HEK293 (cell line): Measurements from ENCODE around the gene ACTA1.

Experiments used
- CTCF ChIA-PET: fragments of 350-600 bp; formaldehyde crosslinking; extraction: SDS; loops from one replicate; lab custom pipeline; 2021; ENCODE audit warnings: antibody characterized with exemption; lab: Yijun Ruan, JAX
- POLR2A ChIA-PET: fragments of 300-600 bp; formaldehyde crosslinking; extraction: SDS; loops from one replicate; lab custom pipeline; 2020; ENCODE audit warnings: antibody characterized with exemption, inconsistent platforms; lab: Yijun Ruan, JAX
- H3K27ac ChIP-seq: fragments of 200-500 bp; sonication (Bioruptor generic); 2 replicates; pipeline ENCODE4 v1.5.1; 2014; ENCODE audit warnings: low read depth, low read length, control low read depth, inconsistent platforms; ENCODE audit errors: extremely low read depth
- H3K36me3 ChIP-seq, 2 experiments: fragments of 200-500 bp in 1 of 2; sonication (Bioruptor generic) in 1 of 2; 1 replicate in 1 of 2; 2 replicates in 1 of 2; pipeline ENCODE4 v1.5.1; 2014 to 2017; ENCODE audit warnings: inconsistent platforms in 2 of 2, low read length in 2 of 2; ENCODE audit not compliant: control insufficient read depth in 2 of 2, insufficient read depth in 1 of 2
- H3K4me1 ChIP-seq: fragments of 200-500 bp; sonication (Bioruptor generic); 2 replicates; pipeline ENCODE4 v1.5.1; 2014; ENCODE audit warnings: mild to moderate bottlenecking, low read length, inconsistent platforms; ENCODE audit not compliant: control insufficient read depth, insufficient read depth
- H3K4me3 ChIP-seq: 2 replicates; pipeline ENCODE4 v1.5.1; 2011; ENCODE audit warnings: low read depth, mild to moderate bottlenecking, control low read depth, low read length, moderate library complexity
- H3K9me3 ChIP-seq: fragments of 200-500 bp; sonication (Bioruptor generic); 2 replicates; pipeline ENCODE4 v1.5.1; 2014; ENCODE audit warnings: low read depth, low read length, inconsistent platforms; ENCODE audit not compliant: control insufficient read depth, insufficient read depth
- CTCF ChIP-seq: fragments of 450-650 bp; formaldehyde crosslinking; IDR thresholded peaks from 2 replicates; pipeline ENCODE4 v1.5.1; 2016; ENCODE audit warnings: missing biosample characterization, missing genetic modification characterization
- IKZF3 ChIP-seq: fragments of 450-650 bp; IDR thresholded peaks from 2 replicates; pipeline ENCODE4 v1.5.0; 2018; ENCODE audit warnings: missing biosample characterization, mild to moderate bottlenecking, missing genetic modification characterization, moderate library complexity
- KLF10 ChIP-seq: fragments of 450-650 bp; IDR thresholded peaks from 2 replicates; pipeline ENCODE4 v1.5.1; 2018; ENCODE audit warnings: missing biosample characterization, mild to moderate bottlenecking, missing genetic modification characterization
- OVOL3 ChIP-seq: fragments of 450-650 bp; formaldehyde crosslinking; IDR thresholded peaks from 2 replicates; pipeline ENCODE4 v1.5.1; 2016; ENCODE audit warnings: missing biosample characterization, missing genetic modification characterization
- PBX3 ChIP-seq: sonication (generic); formaldehyde crosslinking; IDR thresholded peaks from 2 replicates; pipeline ENCODE4 v1.8.1; 2022; ENCODE audit warnings: mild to moderate bottlenecking, moderate library complexity, missing genetic modification reagents
- REST ChIP-seq: fragments of 450-650 bp; formaldehyde crosslinking; IDR thresholded peaks from 2 replicates; pipeline ENCODE4 v1.5.1; 2016; ENCODE audit warnings: missing biosample characterization, missing genetic modification characterization
- TCF7L2 ChIP-seq: IDR thresholded peaks from 2 replicates; pipeline ENCODE4 v1.6.1; 2011; ENCODE audit warnings: low read depth, mild to moderate bottlenecking, inconsistent platforms, low read length, moderate library complexity, borderline replicate concordance
- WT1 ChIP-seq: fragments of 450-650 bp; formaldehyde crosslinking; IDR thresholded peaks from 2 replicates; pipeline ENCODE4 v1.5.1; 2016; ENCODE audit warnings: missing biosample characterization, missing genetic modification characterization
- ZBTB48 ChIP-seq: fragments of 450-650 bp; formaldehyde crosslinking; IDR thresholded peaks from 2 replicates; pipeline ENCODE4 v1.5.1; 2016; ENCODE audit warnings: missing biosample characterization, missing genetic modification characterization
- ZNF10 ChIP-seq: fragments of 450-650 bp; formaldehyde crosslinking; IDR thresholded peaks from 2 replicates; pipeline ENCODE4 v1.5.1; 2017; ENCODE audit warnings: missing biosample characterization, missing genetic modification characterization
- ZNF350 ChIP-seq: fragments of 450-650 bp; formaldehyde crosslinking; IDR thresholded peaks from 2 replicates; pipeline ENCODE4 v1.5.0; 2017; ENCODE audit warnings: missing biosample characterization, mild to moderate bottlenecking, missing genetic modification characterization
- ZNF391 ChIP-seq: fragments of 450-650 bp; formaldehyde crosslinking; IDR thresholded peaks from 2 replicates; pipeline ENCODE4 v1.5.1; 2016; ENCODE audit warnings: low read depth, missing biosample characterization, missing genetic modification characterization, borderline replicate concordance
- ZNF560 ChIP-seq: fragments of 450-650 bp; formaldehyde crosslinking; IDR thresholded peaks from 2 replicates; pipeline ENCODE4 v1.5.1; 2017; ENCODE audit warnings: missing biosample characterization, missing genetic modification characterization, borderline replicate concordance
- ZNF580 ChIP-seq: fragments of 450-650 bp; formaldehyde crosslinking; IDR thresholded peaks from 2 replicates; pipeline ENCODE4 v1.5.1; 2016; ENCODE audit warnings: missing biosample characterization, missing genetic modification characterization
- ZNF626 ChIP-seq: fragments of 450-650 bp; sonication (Bioruptor Pico); formaldehyde crosslinking; IDR thresholded peaks from 2 replicates; pipeline ENCODE4 v1.5.1; 2018; ENCODE audit warnings: missing biosample characterization, missing genetic modification characterization, inconsistent platforms
- ZNF701 ChIP-seq: fragments of 450-650 bp; formaldehyde crosslinking; IDR thresholded peaks from 2 replicates; pipeline ENCODE4 v1.5.1; 2016; ENCODE audit warnings: missing biosample characterization, missing genetic modification characterization
- ZNF707 ChIP-seq: fragments of 450-650 bp; formaldehyde crosslinking; IDR thresholded peaks from 2 replicates; pipeline ENCODE4 v1.5.1; 2016; ENCODE audit warnings: missing biosample characterization, missing genetic modification characterization
- ZNF792 ChIP-seq: fragments of 450-650 bp; formaldehyde crosslinking; IDR thresholded peaks from 2 replicates; pipeline ENCODE4 v1.5.1; 2016; ENCODE audit warnings: missing biosample characterization, missing genetic modification characterization
- ZNF830 ChIP-seq: fragments of 450-650 bp; IDR thresholded peaks from 2 replicates; pipeline ENCODE4 v1.5.0; 2018; ENCODE audit warnings: missing biosample characterization, missing genetic modification characterization, low read depth, mild to moderate bottlenecking, moderate library complexity
- TF ChIP-seq, protein P1 (sequence below): fragments of 450-650 bp; IDR thresholded peaks from 2 replicates; pipeline ENCODE4 v1.5.1; 2018; ENCODE audit warnings: missing biosample characterization, mild to moderate bottlenecking, missing genetic modification characterization
- TF ChIP-seq, protein P2 (sequence below): fragments of 450-650 bp; formaldehyde crosslinking; IDR thresholded peaks from 2 replicates; pipeline ENCODE4 v1.5.1; 2016; ENCODE audit warnings: missing biosample characterization, missing genetic modification characterization
- TF ChIP-seq, protein P3 (sequence below): fragments of 450-650 bp; formaldehyde crosslinking; IDR thresholded peaks from 2 replicates; pipeline ENCODE4 v1.5.1; 2016; ENCODE audit warnings: missing biosample characterization, missing genetic modification characterization
- TF ChIP-seq, protein P4 (sequence below): fragments of 450-650 bp; formaldehyde crosslinking; IDR thresholded peaks from 2 replicates; pipeline ENCODE4 v1.5.1; 2016; ENCODE audit warnings: missing biosample characterization, missing genetic modification characterization

The ACTA1 gene

DNA sequence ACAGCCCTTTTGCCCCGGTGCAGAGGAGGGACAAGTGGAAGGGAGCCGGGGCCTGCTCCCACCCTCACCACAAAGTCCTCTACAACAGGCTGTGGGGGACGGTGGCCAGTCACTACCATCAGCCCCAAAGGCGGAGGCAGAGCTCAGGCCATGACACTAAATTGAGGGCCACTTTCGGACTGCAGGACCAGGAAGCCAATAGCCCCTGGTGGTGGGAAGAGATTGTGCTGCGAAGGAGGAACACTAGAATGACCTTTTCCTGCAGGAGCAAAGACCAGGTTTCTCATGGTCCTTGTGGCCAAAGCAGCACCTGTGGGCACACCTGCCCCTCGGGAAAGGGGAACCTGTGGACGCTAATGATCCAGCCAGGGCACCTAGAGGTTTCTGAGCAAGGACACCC is 30.3 kb downstream of the ACTA1 start:
- POLR2A ChIA-PET, result interaction anchor here (0.7 to 0.8 kb wide), 2 partner anchors 105 to 144 kb away, joined by 3 to 5 read pairs; partner anchors contain the start of gene NUP133
- TF ChIP-seq ZNF701 (tag by site-specific recombination) (no peak), PBX3 (no peak), ZNF792 (tag by site-specific recombination) (no peak), ZNF391 (tag by site-specific recombination) (no peak), ZNF560 (no peak), CTCF (tag by site-specific recombination) (no peak), TCF7L2 (no peak), ZNF707 (tag by site-specific recombination) (no peak), IKZF3 (no peak), ZNF10 (tag by site-specific recombination) (no peak), WT1 (no peak), OVOL3 (tag by site-specific recombination) (no peak), ZNF830 (no peak), ZNF626 (tag by site-specific recombination) (no peak), KLF10 (tag by site-specific recombination) (no peak)
- TF ChIP-seq, protein P1, sequence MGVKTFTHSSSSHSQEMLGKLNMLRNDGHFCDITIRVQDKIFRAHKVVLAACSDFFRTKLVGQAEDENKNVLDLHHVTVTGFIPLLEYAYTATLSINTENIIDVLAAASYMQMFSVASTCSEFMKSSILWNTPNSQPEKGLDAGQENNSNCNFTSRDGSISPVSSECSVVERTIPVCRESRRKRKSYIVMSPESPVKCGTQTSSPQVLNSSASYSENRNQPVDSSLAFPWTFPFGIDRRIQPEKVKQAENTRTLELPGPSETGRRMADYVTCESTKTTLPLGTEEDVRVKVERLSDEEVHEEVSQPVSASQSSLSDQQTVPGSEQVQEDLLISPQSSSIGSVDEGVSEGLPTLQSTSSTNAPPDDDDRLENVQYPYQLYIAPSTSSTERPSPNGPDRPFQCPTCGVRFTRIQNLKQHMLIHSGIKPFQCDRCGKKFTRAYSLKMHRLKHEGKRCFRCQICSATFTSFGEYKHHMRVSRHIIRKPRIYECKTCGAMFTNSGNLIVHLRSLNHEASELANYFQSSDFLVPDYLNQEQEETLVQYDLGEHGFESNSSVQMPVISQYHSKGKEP (tag by site-specific recombination), result no peak
- TF ChIP-seq, protein P2, sequence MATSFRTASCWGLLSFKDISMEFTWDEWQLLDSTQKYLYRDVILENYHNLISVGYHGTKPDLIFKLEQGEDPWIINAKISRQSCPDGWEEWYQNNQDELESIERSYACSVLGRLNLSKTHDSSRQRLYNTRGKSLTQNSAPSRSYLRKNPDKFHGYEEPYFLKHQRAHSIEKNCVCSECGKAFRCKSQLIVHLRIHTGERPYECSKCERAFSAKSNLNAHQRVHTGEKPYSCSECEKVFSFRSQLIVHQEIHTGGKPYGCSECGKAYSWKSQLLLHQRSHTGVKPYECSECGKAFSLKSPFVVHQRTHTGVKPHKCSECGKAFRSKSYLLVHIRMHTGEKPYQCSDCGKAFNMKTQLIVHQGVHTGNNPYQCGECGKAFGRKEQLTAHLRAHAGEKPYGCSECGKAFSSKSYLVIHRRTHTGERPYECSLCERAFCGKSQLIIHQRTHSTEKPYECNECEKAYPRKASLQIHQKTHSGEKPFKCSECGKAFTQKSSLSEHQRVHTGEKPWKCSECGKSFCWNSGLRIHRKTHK, result no peak
- H3K27ac ChIP-seq, result no peak overlapping the region
- CTCF ChIA-PET, result interaction anchor here (1.1 kb wide), 1 partner anchor 8 kb away, joined by 3 read pairs; no protein-coding TSS in a partner anchor
- H3K9me3 ChIP-seq, result no peaks in the 10 kb centered on the region
- no peaks in the 10 kb centered on the region for H3K4me1 ChIP-seq
- H3K36me3 ChIP-seq, result no peaks in the 10 kb centered on the region
- no peak overlapping the region for H3K4me3 ChIP-seq

DNA sequence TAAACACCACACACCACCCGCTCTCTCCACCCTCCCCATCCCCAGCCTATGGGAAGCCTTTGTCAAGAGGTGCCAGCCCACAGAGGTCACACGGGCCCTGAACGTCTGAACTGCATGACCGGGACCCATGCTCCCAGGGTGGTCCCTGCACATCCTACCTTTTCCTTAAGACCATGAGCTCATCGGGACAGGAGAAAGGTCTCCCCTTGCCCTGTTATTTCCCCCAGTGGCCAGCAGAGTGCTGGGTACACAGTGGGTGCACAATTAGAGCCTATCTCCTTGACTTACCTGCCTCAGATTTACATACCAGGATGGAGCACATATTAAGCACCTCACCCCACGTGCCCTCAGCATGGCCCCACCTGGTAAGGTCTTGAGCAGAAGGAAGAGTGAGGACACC is 30.9 kb downstream of the ACTA1 start:
- H3K4me3 ChIP-seq, result no peak overlapping the region
- H3K27ac ChIP-seq, result no peak overlapping the region
- no peaks in the 10 kb centered on the region for H3K4me1 ChIP-seq
- H3K9me3 ChIP-seq, result no peaks in the 10 kb centered on the region
- ChIA-PET POLR2A (interaction anchor here (0.7 to 1.0 kb wide), 2 partner anchors 8 to 925 kb away, joined by 3 read pairs; no protein-coding TSS in a partner anchor), CTCF (no interaction called here)
- H3K36me3 ChIP-seq, result no peaks in the 10 kb centered on the region
- TF ChIP-seq REST (tag by site-specific recombination), result no peak
- TF ChIP-seq ZNF701 (tag by site-specific recombination), result no peak
- TF ChIP-seq ZBTB48, result no peak
- no peak for TF ChIP-seq IKZF3
- TF ChIP-seq ZNF350 (tag by site-specific recombination), result no peak
- no peak for TF ChIP-seq ZNF580
- TF ChIP-seq, protein P3, sequence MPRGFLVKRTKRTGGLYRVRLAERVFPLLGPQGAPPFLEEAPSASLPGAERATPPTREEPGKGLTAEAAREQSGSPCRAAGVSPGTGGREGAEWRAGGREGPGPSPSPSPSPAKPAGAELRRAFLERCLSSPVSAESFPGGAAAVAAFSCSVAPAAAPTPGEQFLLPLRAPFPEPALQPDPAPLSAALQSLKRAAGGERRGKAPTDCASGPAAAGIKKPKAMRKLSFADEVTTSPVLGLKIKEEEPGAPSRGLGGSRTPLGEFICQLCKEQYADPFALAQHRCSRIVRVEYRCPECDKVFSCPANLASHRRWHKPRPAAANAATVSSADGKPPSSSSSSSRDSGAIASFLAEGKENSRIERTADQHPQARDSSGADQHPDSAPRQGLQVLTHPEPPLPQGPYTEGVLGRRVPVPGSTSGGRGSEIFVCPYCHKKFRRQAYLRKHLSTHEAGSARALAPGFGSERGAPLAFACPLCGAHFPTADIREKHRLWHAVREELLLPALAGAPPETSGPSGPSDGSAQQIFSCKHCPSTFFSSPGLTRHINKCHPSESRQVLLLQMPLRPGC (tag by site-specific recombination), result no peak
- TF ChIP-seq, protein P4, sequence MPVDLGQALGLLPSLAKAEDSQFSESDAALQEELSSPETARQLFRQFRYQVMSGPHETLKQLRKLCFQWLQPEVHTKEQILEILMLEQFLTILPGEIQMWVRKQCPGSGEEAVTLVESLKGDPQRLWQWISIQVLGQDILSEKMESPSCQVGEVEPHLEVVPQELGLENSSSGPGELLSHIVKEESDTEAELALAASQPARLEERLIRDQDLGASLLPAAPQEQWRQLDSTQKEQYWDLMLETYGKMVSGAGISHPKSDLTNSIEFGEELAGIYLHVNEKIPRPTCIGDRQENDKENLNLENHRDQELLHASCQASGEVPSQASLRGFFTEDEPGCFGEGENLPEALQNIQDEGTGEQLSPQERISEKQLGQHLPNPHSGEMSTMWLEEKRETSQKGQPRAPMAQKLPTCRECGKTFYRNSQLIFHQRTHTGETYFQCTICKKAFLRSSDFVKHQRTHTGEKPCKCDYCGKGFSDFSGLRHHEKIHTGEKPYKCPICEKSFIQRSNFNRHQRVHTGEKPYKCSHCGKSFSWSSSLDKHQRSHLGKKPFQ (tag by site-specific recombination), result no peak
